GM21723 (cell line): ENCODE measurements around the gene LPP.
"Not testable (repeated sequence)": the region's sequence is repeated elsewhere in the genome, so short reads cannot be mapped to it uniquely, and the experiment has no call there.

Experiments
- ATAC-seq: cut with Tn5 transposase; IDR thresholded peaks from one replicate; pipeline ENCODE4 v1.9.1; 2021; ENCODE audit warnings: mild to moderate bottlenecking, moderate library complexity; ENCODE audit not compliant: unreplicated experiment

LPP gene

GRCh38 chr3:188421836-188422540 is 268.0 kb downstream of the LPP start:
- peak; percentile 99 for ATAC-seq

- not testable (repeated sequence) for ATAC-seq
Measured at GRCh38 chr3:188427981-188428380, 274.0 kb downstream of the LPP start.

GRCh38 chr3:188431040-188431439 is 277.1 kb downstream of the LPP start:
- ATAC-seq: no peak

- no peak for ATAC-seq
Measured at GRCh38 chr3:188431553-188431952, 277.6 kb downstream of the LPP start.

GRCh38 chr3:188432802-188433520 is 279.0 kb downstream of the LPP start:
- no peak for ATAC-seq

GRCh38 chr3:188433521-188434150 is 279.7 kb downstream of the LPP start:
- ATAC-seq: no peak

- ATAC-seq: no peak
Measured at GRCh38 chr3:188434594-188434993, 280.6 kb downstream of the LPP start.

GRCh38 chr3:188435266-188435665 is 281.3 kb downstream of the LPP start:
- no peak for ATAC-seq

GRCh38 chr3:188437926-188438325 is 284.0 kb downstream of the LPP start:
- ATAC-seq: no peak

- ATAC-seq: peak; percentile 77
Measured at GRCh38 chr3:188439080-188439479, 285.1 kb downstream of the LPP start.

GRCh38 chr3:188440340-188440972 is 286.5 kb downstream of the LPP start:
- no peak for ATAC-seq

- ATAC-seq: no peak
Measured at GRCh38 chr3:188442430-188442829, 288.5 kb downstream of the LPP start.

- not testable (repeated sequence) for ATAC-seq
Measured at GRCh38 chr3:188445175-188445574, 291.2 kb downstream of the LPP start.

- ATAC-seq: peak; percentile 79
Measured at GRCh38 chr3:188446014-188446413, 292.1 kb downstream of the LPP start.

- ATAC-seq: peak; percentile 73
Measured at GRCh38 chr3:188446766-188447165, 292.8 kb downstream of the LPP start.

- no peak for ATAC-seq
Measured at GRCh38 chr3:188448813-188449212, 294.9 kb downstream of the LPP start.

GRCh38 chr3:188449421-188449820 is 295.5 kb downstream of the LPP start:
- ATAC-seq: no peak

- ATAC-seq: no peak
Measured at GRCh38 chr3:188452158-188452772, 298.3 kb downstream of the LPP start.

GRCh38 chr3:188453431-188454384 is 299.8 kb downstream of the LPP start:
- ATAC-seq: no peak

GRCh38 chr3:188455748-188456147 is 301.8 kb downstream of the LPP start:
- no peak for ATAC-seq
